Body of pancreas (tissue), 4 donors: ENCODE data around the gene IL1RAPL2.

Experiments used
- POLR2A ChIP-seq, 3 donors: fragments of 450-650 bp; IDR thresholded peaks; one replicate each; pipeline ENCODE4 v1.6.1; 2016; ENCODE audit warnings: antibody characterized with exemption in 3 of 3, mild to moderate bottlenecking in 2 of 3
- TF ChIP-seq, protein P1 (sequence below), 7 experiments: fragments of 450-650 bp in 4 of 7; fragments of 200-600 bp in 3 of 7; sonication (generic) in 3 of 7; IDR thresholded peaks; one replicate each; pipeline ENCODE4 v1.5.1; 2016 to 2019; ENCODE audit warnings: antibody characterized with exemption in 7 of 7

GRCh38 chrX:105696870-105697269 lies 1130.9 kb downstream of the IL1RAPL2 start:
- TF ChIP-seq, protein P1, sequence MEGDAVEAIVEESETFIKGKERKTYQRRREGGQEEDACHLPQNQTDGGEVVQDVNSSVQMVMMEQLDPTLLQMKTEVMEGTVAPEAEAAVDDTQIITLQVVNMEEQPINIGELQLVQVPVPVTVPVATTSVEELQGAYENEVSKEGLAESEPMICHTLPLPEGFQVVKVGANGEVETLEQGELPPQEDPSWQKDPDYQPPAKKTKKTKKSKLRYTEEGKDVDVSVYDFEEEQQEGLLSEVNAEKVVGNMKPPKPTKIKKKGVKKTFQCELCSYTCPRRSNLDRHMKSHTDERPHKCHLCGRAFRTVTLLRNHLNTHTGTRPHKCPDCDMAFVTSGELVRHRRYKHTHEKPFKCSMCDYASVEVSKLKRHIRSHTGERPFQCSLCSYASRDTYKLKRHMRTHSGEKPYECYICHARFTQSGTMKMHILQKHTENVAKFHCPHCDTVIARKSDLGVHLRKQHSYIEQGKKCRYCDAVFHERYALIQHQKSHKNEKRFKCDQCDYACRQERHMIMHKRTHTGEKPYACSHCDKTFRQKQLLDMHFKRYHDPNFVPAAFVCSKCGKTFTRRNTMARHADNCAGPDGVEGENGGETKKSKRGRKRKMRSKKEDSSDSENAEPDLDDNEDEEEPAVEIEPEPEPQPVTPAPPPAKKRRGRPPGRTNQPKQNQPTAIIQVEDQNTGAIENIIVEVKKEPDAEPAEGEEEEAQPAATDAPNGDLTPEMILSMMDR (IDR thresholded peaks at IDR 0.05), result no peak
- TF ChIP-seq POLR2A (IDR thresholded peaks at IDR 0.05), result no peak
